Astrocyte (in vitro differentiated cells and primary cell): ENCODE results near the gene HSPH1. TPM values are rescaled to one million over a fixed set of nuclear protein-coding genes. Genes with fewer than 3 reads are reported as not detected.

Source experiments
- DNase-seq: peaks from one replicate; pipeline ENCODE4 v3.0.0-alpha.2; 2010; ENCODE audit warnings: low read depth
- FAIRE-seq: peaks from 2 replicates; lab custom pipeline; 2011; peaks lifted over from hg19 to GRCh38; lab: Jason Lieb, UNC
- H2AFZ ChIP-seq: 2 replicates; pipeline ENCODE4 v1.6.0; 2012; ENCODE audit warnings: low read depth, low read length, inconsistent platforms
- H3K27ac ChIP-seq: 2 replicates; pipeline ENCODE4 v1.5.1; 2011; ENCODE audit warnings: low read depth, low read length, inconsistent platforms
- H3K27me3 ChIP-seq: 2 replicates; pipeline ENCODE4 v1.6.0; 2011; ENCODE audit warnings: low read length, inconsistent platforms; ENCODE audit not compliant: insufficient read depth
- H3K36me3 ChIP-seq: 2 replicates; pipeline ENCODE4 v1.5.1; 2011; ENCODE audit warnings: low read length, inconsistent platforms; ENCODE audit not compliant: insufficient read depth
- H3K4me1 ChIP-seq: 2 replicates; pipeline ENCODE4 v1.5.1; 2011; ENCODE audit warnings: low read length, inconsistent platforms; ENCODE audit not compliant: insufficient read depth
- H3K4me2 ChIP-seq: 2 replicates; pipeline ENCODE4 v1.6.0; 2012; ENCODE audit warnings: low read length, inconsistent platforms
- H3K4me3 ChIP-seq: 2 replicates; pipeline ENCODE4 v1.5.1; 2011; ENCODE audit warnings: low read depth, mild to moderate bottlenecking, low read length, inconsistent platforms; ENCODE audit not compliant: insufficient read depth
- H3K79me2 ChIP-seq: 2 replicates; pipeline ENCODE4 v1.6.0; 2012; ENCODE audit warnings: mild to moderate bottlenecking, low read length, inconsistent platforms; ENCODE audit not compliant: insufficient read depth
- H3K9ac ChIP-seq: 2 replicates; pipeline ENCODE4 v1.6.0; 2012; ENCODE audit warnings: mild to moderate bottlenecking, low read length, inconsistent platforms
- H3K9me3 ChIP-seq: 2 replicates; pipeline ENCODE4 v1.5.1; 2012; ENCODE audit warnings: low read depth, mild to moderate bottlenecking, low read length, inconsistent platforms; ENCODE audit not compliant: insufficient read depth
- H4K20me1 ChIP-seq: 2 replicates; pipeline ENCODE4 v1.6.0; 2012; ENCODE audit warnings: low read length, inconsistent platforms; ENCODE audit not compliant: insufficient read depth
- H3K27ac Mint-ChIP-seq: one replicate; pipeline ENCODE4 v1.8.0; 2021; ENCODE audit warnings: mild to moderate bottlenecking, mixed read lengths; ENCODE audit not compliant: unreplicated experiment
- H3K27me3 Mint-ChIP-seq: one replicate; pipeline ENCODE4 v1.8.0; 2021; ENCODE audit warnings: low read depth, mixed read lengths; ENCODE audit not compliant: unreplicated experiment
- H3K36me3 Mint-ChIP-seq: one replicate; pipeline ENCODE4 v1.8.0; 2021; ENCODE audit warnings: low read depth, mixed read lengths; ENCODE audit not compliant: unreplicated experiment
- H3K4me1 Mint-ChIP-seq: one replicate; pipeline ENCODE4 v1.8.0; 2021; ENCODE audit warnings: low read depth, mixed read lengths; ENCODE audit not compliant: unreplicated experiment
- H3K4me3 Mint-ChIP-seq: one replicate; pipeline ENCODE4 v1.8.0; 2021; ENCODE audit warnings: mild to moderate bottlenecking, moderate library complexity, mixed read lengths; ENCODE audit not compliant: unreplicated experiment
- H3K9me3 Mint-ChIP-seq: one replicate; pipeline ENCODE4 v1.8.0; 2021; ENCODE audit warnings: mild to moderate bottlenecking, mixed read lengths; ENCODE audit not compliant: unreplicated experiment
- EZH2 ChIP-seq: IDR thresholded peaks from 2 replicates; pipeline ENCODE4 v1.6.1; 2012; ENCODE audit warnings: mild to moderate bottlenecking, low read length, inconsistent platforms; ENCODE audit not compliant: insufficient read depth
- total RNA-seq: library from RNA; stranded (reverse); gene quantifications from 2 replicates; pipeline ENCODE4 v1.2.1, GENCODE V29; 2021
- TF ChIP-seq, protein P1 (sequence below): IDR thresholded peaks from 2 replicates; pipeline ENCODE4 v1.5.1; 2011; ENCODE audit warnings: low read depth, mild to moderate bottlenecking, inconsistent platforms, low read length, moderate library complexity; ENCODE audit not compliant: insufficient read depth

Gene HSPH1
- total RNA-seq, 1 donor from 2014 or later = 145 TPM

GRCh38 chr13:31110617-31111016 is 51.1 kb downstream of the HSPH1 start:
- Mint-ChIP-seq H3K27me3 (peaks cover 33% of the 10 kb centered on the region), H3K27ac (no peak overlapping the region), H3K9me3 (no peaks in the 10 kb centered on the region), H3K4me1 (peaks cover 5% of the 10 kb centered on the region), H3K4me3 (no peak overlapping the region), H3K36me3 (no peaks in the 10 kb centered on the region)
- Histone ChIP-seq H2AFZ (no peak overlapping the region), H3K4me3 (no peak overlapping the region), H3K36me3 (no peaks in the 10 kb centered on the region), H3K9me3 (no peaks in the 10 kb centered on the region), H4K20me1 (no peaks in the 10 kb centered on the region), H3K9ac (no peak overlapping the region), H3K27ac (no peak overlapping the region), H3K79me2 (no peaks in the 10 kb centered on the region), H3K4me1 (no peaks in the 10 kb centered on the region), H3K4me2 (no peak overlapping the region), H3K27me3 (peaks cover 21% of the 10 kb centered on the region)
- TF ChIP-seq EZH2 = no peak
- TF ChIP-seq, protein P1, sequence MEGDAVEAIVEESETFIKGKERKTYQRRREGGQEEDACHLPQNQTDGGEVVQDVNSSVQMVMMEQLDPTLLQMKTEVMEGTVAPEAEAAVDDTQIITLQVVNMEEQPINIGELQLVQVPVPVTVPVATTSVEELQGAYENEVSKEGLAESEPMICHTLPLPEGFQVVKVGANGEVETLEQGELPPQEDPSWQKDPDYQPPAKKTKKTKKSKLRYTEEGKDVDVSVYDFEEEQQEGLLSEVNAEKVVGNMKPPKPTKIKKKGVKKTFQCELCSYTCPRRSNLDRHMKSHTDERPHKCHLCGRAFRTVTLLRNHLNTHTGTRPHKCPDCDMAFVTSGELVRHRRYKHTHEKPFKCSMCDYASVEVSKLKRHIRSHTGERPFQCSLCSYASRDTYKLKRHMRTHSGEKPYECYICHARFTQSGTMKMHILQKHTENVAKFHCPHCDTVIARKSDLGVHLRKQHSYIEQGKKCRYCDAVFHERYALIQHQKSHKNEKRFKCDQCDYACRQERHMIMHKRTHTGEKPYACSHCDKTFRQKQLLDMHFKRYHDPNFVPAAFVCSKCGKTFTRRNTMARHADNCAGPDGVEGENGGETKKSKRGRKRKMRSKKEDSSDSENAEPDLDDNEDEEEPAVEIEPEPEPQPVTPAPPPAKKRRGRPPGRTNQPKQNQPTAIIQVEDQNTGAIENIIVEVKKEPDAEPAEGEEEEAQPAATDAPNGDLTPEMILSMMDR = no peak
- no peak for DNase-seq
- no peak for FAIRE-seq

- no peak overlapping the region for H3K4me3 Mint-ChIP-seq
- H3K27me3 Mint-ChIP-seq = peaks cover 29% of the 10 kb centered on the region
These were observed 51.5 kb downstream of the HSPH1 start for GRCh38 chr13:31110169-31110568.

GRCh38 chr13:31107109-31107508 is 54.6 kb downstream of the HSPH1 start:
- Histone ChIP-seq H3K27ac (no peak overlapping the region), H3K9me3 (no peaks in the 10 kb centered on the region), H3K27me3 (peaks cover 7% of the 10 kb centered on the region), H3K4me3 (no peak overlapping the region), H3K79me2 (no peaks in the 10 kb centered on the region), H2AFZ (no peak overlapping the region), H4K20me1 (no peaks in the 10 kb centered on the region), H3K4me1 (no peaks in the 10 kb centered on the region), H3K36me3 (no peaks in the 10 kb centered on the region), H3K4me2 (no peak overlapping the region), H3K9ac (no peak overlapping the region)
- no peak for FAIRE-seq
- Mint-ChIP-seq H3K36me3 (no peaks in the 10 kb centered on the region), H3K9me3 (peaks cover 2% of the 10 kb centered on the region), H3K27me3 (peaks cover 42% of the 10 kb centered on the region), H3K4me1 (peaks cover 5% of the 10 kb centered on the region), H3K4me3 (no peak overlapping the region), H3K27ac (no peak overlapping the region)
- DNase-seq = no peak
- TF ChIP-seq, protein P1 = no peak

More at GRCh38 chr13:31110169-31110568, 51.5 kb downstream of the HSPH1 start:
- no peak overlapping the region for H2AFZ ChIP-seq
- no peaks in the 10 kb centered on the region for H3K36me3 ChIP-seq
- H3K9me3 Mint-ChIP-seq = no peaks in the 10 kb centered on the region
- H3K4me1 ChIP-seq = no peaks in the 10 kb centered on the region
- no peaks in the 10 kb centered on the region for H3K36me3 Mint-ChIP-seq
- no peak overlapping the region for H3K4me2 ChIP-seq
- no peak overlapping the region for H3K4me3 ChIP-seq
- no peak overlapping the region for H3K27ac Mint-ChIP-seq
- no peak overlapping the region for H3K9ac ChIP-seq
- DNase-seq = no peak
- peaks cover 17% of the 10 kb centered on the region for H3K27me3 ChIP-seq
- FAIRE-seq = no peak
- no peaks in the 10 kb centered on the region for H3K79me2 ChIP-seq
- no peaks in the 10 kb centered on the region for H3K9me3 ChIP-seq
- TF ChIP-seq, protein P1 = no peak
- no peak for TF ChIP-seq EZH2
- H3K27ac ChIP-seq = no peak overlapping the region
- H3K4me1 Mint-ChIP-seq = peaks cover 5% of the 10 kb centered on the region
- no peaks in the 10 kb centered on the region for H4K20me1 ChIP-seq
